NCI-H2029 (cell line): ENCODE results near the gene LMNTD1.

Experiments used
- DNase-seq: peaks from one replicate; lab custom pipeline; 2025; lab: John Stamatoyannopoulos, UW

Gene LMNTD1

GRCh38 chr12:25550186-25550585 is 2.9 kb downstream of the LMNTD1 start:
- no peak for DNase-seq

- DNase-seq = no peak
Measured at GRCh38 chr12:25549120-25549519, 4.0 kb downstream of the LMNTD1 start.

- no peak for DNase-seq
Measured at GRCh38 chr12:25546318-25546717, 6.8 kb downstream of the LMNTD1 start.

- DNase-seq = no peak
Measured at GRCh38 chr12:25533150-25533549, 19.9 kb downstream of the LMNTD1 start.

GRCh38 chr12:25531502-25532052 is 21.5 kb downstream of the LMNTD1 start:
- DNase-seq = no peak

- no peak for DNase-seq
Measured at GRCh38 chr12:25529738-25530137, 23.3 kb downstream of the LMNTD1 start.

- no peak for DNase-seq
Measured at GRCh38 chr12:25526778-25527177, 26.3 kb downstream of the LMNTD1 start.

- no peak for DNase-seq
Measured at GRCh38 chr12:25524366-25524765, 28.7 kb downstream of the LMNTD1 start.

- no peak for DNase-seq
Measured at GRCh38 chr12:25521625-25522256, 31.3 kb downstream of the LMNTD1 start.

GRCh38 chr12:25518512-25518911 is 34.6 kb downstream of the LMNTD1 start:
- DNase-seq = no peak

GRCh38 chr12:25504744-25505143 is 48.3 kb downstream of the LMNTD1 start:
- DNase-seq = no peak

GRCh38 chr12:25503666-25504065 is 49.4 kb downstream of the LMNTD1 start:
- no peak for DNase-seq

GRCh38 chr12:25502596-25502995 is 50.5 kb downstream of the LMNTD1 start:
- DNase-seq = no peak

GRCh38 chr12:25502118-25502517 is 51.0 kb downstream of the LMNTD1 start:
- DNase-seq = no peak

GRCh38 chr12:25501549-25501948 is 51.5 kb downstream of the LMNTD1 start:
- DNase-seq = no peak

- DNase-seq = no peak
Measured at GRCh38 chr12:25500651-25501050, 52.4 kb downstream of the LMNTD1 start.

- no peak for DNase-seq
Measured at GRCh38 chr12:25497021-25497420, 56.1 kb downstream of the LMNTD1 start.

- no peak for DNase-seq
Measured at GRCh38 chr12:25496098-25496587, 56.9 kb downstream of the LMNTD1 start.

- no peak for DNase-seq
Measured at GRCh38 chr12:25495331-25496097, 57.6 kb downstream of the LMNTD1 start.

GRCh38 chr12:25494926-25495325 is 58.2 kb downstream of the LMNTD1 start:
- DNase-seq = no peak

GRCh38 chr12:25493682-25494081 is 59.4 kb downstream of the LMNTD1 start:
- no peak for DNase-seq

- no peak for DNase-seq
Measured at GRCh38 chr12:25491396-25492325, 61.4 kb downstream of the LMNTD1 start.
